Measurements from ENCODE around the gene CDC34.

CDC34 gene

DNA sequence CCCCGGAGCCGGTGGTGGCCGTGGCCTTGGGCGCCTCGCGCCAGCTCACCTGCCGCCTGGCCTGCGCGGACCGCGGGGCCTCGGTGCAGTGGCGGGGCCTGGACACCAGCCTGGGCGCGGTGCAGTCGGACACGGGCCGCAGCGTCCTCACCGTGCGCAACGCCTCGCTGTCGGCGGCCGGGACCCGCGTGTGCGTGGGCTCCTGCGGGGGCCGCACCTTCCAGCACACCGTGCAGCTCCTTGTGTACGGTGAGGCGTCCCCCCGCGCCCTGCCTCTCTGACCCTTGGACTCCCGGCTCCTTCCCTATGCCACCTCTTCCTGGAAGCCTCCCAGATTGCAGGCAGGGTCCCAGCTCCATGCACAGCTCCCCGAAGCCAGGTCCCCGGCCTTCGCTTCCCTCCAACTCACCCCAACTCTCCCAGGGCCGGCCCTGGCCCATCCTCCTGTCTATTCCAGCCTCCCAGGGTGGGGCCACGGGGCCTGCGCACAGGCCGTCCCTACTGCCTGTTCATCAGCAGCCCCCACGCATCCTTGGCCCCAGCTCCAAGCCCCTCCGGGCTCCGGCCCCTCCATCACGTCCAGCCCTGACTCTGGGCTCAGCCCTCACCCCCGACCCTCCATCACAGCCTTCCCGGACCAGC lies 33.6 kb upstream of the CDC34 start:
- DNase-seq, result no peak

- DNase-seq, result no peak
Measured at GRCh38 chr19:498511-498891, 33.1 kb upstream of the CDC34 start.

DNA sequence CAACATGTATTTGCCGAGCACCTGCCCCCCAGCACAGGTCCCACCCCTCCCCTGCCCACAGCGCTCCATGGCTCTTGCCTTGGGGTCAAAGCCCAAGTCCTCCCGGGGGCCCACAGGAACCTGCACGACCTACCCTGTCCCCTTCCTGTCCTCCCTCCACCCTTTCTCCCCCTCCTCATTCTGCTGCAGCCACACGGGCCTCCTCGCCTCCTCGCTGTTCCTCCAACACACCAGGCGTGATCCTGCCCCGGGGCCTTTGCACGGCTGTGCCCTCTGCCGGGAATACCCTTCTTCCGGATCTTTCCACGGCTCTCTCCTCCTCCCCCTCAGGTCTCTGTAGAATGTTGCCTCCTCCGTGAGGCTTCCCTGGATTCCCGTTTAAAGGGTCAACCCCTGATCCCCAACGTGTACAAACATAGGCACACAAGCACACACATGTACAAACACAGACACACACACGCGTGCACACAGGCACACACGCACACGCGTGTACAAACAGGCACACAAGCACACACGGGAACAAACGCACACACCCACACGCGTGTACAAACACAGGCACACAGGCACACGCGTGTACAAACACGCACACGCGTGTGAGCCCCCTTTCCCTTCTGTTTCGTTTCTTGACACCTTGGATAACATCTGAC lies 32.5 kb upstream of the CDC34 start:
- no peak for DNase-seq

GRCh38 chr19:501646-502045 lies 29.9 kb upstream of the CDC34 start:
- no peak for DNase-seq

- DNase-seq, result no peak
Measured at GRCh38 chr19:504616-505015, 26.9 kb upstream of the CDC34 start.

GRCh38 chr19:506404-507285 lies 24.9 kb upstream of the CDC34 start:
- no peak for DNase-seq

DNA sequence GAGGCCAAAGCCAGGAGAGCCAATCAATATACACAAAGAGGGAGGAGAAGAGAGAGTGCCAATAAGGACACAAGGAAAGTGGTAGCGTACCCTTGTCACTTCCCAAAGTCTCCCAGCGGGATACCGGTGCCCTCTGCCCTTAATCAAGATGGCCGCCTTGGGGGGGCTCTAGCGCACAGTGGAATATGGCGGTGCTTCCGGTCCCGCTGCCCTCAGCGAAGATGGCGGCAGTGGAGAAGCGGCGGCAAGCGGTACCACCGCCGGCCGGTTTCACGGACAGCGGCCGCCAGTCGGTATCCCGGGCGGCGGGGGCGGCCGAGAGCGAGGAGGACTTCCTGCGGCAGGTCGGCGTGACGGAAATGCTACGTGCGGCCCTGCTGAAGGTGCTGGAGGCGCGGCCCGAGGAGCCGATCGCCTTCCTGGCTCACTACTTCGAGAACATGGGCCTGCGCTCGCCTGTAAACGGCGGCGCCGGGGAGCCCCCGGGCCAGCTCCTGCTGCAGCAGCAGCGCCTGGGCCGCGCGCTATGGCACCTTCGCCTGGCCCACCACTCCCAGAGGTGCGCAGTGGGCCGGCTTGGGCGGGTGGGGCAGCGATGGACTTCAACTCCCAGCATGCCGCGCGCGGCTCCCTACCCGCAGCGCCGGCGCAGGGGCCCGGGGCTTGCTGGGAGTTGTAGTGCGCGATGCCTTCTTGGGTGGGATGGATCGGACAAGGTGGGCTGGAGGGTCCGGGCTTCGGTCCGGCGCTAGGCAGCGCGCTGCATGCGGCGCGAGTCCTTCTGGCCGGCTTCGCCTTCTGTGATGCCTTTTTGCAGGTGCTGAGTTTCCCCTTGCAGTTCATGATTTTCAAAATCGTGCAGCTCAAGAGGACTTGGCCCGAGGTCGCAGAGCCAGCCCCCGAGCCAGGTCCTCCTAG lies 24.0 kb upstream of the CDC34 start, which contains the start of gene TPGS1:
Gene TPGS1 (plus strand): TSS at position 212 of the 918 bp plus-strand sequence. CDS start 10 bp downstream, at position 222.
- peak; percentile 63 for DNase-seq

- DNase-seq, result no peak
Measured at GRCh38 chr19:508204-509150, 23.1 kb upstream of the CDC34 start.

DNA sequence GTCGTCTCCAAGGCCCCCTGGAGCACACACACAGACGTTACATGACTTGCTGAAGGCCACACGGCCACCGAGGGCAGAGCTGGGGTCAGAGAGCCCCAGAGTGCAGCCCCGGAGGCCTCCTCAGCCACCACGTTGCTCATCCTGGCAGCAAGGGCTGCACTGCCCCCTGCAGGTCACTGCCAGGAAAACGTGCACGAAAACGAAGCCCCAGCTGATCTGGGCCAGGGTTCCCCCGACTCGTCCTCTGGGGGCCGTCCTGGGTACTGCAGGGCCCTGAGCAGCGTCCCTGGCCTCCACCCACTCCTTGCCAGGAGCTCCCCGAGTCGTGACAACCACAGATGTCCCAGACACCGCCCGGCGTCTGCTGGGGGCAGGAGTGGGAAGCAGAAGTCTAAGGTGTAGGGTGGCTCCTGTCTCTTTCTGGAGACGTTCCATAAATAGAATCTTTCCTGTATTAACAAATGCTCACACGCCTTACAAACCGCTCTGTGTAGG lies 20.9 kb upstream of the CDC34 start:
- no peak for DNase-seq

DNA sequence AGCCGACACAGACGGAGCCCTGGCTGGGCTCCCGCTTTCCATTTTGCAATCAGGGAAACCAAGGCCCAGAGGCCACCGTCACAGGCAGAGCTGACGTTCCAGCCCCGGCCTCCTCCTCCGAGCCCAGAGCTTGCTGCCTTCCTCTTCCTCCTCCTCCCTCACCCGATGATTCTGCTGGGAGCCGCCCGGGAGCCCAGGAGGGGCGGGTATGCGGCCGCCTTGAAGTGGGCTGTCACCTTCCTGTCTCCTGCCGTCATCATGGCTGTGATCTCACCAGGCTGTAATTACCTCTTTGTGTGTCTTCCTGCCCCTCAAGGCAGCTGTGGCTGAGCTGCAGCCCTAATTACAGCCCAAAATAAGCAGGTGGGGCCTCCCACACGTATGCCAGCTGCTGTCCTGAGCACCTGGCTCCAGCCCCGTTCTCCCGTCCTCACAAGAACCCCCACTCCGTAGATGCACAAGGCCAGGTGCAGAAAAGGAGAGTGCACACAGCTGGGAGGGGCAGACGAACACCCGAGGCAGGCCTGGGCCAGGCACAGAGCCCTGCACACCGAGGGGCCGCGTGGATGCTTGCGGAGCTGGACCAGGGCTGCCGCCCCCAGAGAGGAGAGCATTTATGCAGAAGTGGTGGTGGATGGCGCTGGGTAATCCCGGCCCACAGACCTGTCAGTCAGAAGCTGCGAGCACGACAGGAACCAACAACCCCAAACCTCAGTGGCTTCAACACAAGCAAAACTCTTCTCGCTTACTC lies 20.3 kb upstream of the CDC34 start:
- DNase-seq, result no peak

DNA sequence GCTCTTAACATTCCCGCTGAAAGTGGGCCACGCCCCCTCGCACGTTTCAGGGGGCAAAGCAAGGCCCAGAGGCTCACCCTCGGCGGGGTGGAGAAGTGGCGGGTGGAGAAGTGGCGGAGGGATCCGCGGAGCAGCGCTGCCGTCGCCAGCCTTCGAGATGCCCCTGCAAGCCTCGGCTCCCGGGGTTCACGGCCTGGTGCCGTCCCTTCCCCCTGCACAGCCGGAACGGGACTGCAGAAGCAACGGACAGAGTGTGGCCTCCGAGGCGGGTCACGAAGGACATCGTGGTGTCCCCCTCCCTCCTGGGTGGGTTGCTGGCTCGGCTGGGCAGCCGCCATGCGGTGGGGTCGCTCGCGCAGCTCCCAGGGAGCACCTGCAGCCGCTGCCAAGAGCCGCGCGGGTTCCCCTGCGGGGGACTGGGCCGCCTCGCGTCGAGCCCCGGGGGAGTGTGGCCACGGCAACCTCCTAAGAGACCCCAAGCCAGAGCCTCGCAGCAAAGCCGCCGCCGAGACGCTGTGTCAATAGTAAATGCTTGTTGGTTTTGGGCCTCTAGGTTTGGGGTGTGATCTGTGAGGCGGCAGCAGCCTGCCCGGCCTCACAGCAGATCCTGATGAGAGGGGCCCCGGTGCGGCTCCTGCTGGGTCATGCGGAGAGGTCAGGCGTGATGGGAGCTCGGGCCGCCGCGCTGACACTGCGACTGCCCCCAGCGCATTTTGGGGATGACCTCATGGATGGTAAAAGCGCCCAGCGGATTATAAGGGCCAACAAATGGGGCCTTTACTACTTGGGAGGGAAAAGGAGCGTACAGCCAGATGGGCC lies 18.8 kb upstream of the CDC34 start:
- no peak for DNase-seq

DNA sequence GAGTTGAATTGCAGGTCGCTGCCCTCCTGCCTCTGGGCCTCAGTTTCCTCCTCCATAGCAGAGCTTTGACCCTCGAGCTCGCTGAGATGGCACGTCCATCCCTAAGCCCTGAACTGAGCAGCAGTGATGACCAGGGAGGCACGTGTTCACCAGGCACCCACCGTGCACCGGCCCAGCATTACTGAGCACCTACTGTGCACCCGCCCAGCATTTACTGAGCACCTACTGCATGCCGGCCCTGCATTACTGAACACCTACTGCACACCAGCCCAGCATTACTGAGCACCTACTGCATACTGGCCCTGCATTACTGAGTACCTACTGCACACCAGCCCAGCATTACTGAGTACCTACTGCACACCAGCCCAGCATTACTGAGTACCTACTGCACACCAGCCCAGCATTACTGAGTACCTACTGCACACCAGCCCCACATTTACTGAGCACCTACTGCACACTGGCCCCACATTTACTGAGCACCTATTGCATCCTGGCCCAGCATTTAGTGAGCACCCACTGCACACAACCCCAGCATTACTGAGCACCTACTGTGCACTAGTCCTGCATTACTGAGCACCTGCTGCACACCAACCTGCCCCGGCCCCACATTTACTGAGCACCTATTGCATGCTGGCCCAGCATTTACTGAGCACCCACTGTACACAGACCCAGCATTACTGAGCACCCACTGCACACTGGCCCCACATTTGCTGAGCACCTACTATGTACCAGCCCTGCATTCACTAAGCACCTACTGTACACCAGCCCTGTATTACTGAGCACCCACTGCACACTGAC lies 18.0 kb upstream of the CDC34 start:
- no peak for DNase-seq

GRCh38 chr19:514166-514663 lies 17.3 kb upstream of the CDC34 start:
- no peak for DNase-seq

GRCh38 chr19:517721-518597 lies 13.6 kb upstream of the CDC34 start:
- no peak for DNase-seq

DNA sequence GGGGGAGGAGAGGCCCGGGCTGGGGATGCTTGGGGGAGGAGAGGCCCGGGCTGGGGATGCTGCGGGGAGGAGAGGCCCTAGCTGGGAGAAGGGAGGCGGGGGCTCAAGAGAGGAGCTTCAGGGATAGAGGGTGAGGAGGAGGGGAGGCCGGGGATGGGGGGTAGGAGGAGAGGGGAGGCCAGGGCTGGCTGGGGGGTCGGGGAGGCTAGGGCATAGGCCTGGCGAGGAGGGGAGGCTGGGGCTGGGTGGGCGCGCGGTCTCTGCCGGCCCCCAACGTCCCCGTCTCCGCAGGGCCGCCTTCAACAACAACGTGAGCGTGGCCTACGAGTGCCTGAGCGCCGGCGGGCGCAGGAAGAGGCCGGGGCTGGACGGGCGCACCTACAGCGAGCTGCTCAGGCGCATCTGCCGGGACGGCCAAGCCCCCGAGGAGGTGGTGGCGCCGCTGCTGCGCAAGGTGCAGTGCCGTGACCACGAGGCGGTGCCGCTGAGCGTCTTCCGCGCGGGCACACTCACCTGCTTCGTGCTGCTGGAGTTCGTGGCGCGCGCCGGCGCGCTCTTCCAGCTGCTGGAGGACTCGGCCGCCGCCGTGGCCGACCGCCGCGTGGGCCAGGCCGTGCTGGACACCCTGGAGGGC lies 12.8 kb upstream of the CDC34 start:
- no peak for DNase-seq

DNA sequence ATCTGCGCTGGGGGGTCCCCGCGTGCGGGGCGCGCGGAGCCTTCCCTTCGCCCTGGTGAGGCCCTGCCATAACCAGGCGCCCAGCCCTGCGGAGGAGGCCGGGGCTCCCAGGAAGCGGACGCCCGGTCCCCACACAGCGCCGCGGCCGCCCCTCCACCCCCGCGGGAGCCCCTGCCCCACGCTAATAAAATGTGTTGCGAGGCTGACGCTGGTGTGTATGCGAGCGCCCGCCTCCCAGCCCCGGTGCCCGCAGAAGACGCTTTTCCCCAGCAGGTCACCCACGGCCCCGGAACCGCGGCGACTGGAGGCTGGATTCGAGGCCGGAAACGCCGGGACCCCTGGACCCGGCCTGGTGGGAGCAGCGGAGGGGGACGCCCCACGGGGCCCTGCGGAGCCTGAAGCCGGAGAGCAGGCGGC lies 12.1 kb upstream of the CDC34 start:
- DNase-seq, result no peak

DNA sequence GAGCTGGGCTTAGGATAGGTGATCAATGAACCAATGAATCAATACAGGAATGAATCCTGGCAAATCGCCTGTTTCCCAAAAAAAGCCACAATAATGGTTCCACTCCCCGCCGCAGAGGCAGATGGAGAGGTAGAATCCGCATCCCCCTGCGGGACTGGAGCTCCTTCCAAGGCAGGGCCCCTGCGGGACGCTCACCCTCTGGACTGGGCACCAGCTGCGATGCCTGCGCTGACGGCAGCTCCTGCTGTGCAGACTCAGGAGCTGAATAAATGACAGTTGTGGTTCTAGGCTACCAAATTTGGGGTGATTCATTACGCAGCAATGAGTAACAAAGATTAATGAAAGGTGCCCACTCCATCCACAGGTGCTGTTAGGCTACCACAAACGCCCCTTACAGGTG lies 8.8 kb upstream of the CDC34 start:
- no peak for DNase-seq

Measured in cortex of kidney (tissue), 1 donor.